ENCODE data around the gene MYO1B. TPM values are rescaled to one million over a fixed set of nuclear protein-coding genes. Genes with fewer than 3 reads are reported as not detected.

The MYO1B gene
- total and polyA plus RNA-seq, 4 donors: 46.0 to 286 (median 88.1) TPM

DNA sequence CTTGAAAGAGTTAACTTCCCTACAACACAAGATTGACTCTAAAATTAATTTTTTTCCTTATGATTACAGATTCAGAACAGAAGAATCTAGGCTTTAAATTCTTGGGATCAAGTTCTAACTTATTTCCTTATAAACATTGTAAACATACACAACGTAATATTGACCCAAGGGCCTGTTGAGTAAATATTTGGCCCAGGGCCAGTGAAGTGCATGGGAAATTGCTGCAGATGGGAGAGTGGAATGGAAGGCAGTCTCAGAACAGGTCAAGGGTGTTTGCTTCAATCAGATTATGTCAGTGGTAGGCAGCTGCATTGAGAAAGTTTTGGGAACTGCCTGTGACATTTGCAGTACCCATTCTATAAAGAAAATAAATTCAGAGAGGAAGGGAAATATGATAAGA is 137.6 kb downstream of the MYO1B start:
- H3K36me3 ChIP-seq (ENCODE audit: control insufficient read depth in 4 of 4, insufficient read depth in 4 of 4, low read length in 4 of 4): peaks cover 0 to 24% (median 13%) of the 10 kb centered on the region in 4 donors
- H3K4me3 ChIP-seq: no peak overlapping the region
- H3K27ac ChIP-seq (ENCODE audit: low read depth in 1 of 2, low read length in 1 of 2): peak overlapping the region in 1 of 2 donors; percentile 33
- ATAC-seq (ENCODE audit: insufficient read depth, low FRiP score) (peak; percentile 73), DNase-seq (peak; percentile 61 to 81 (median 77))
- H3K9me3 ChIP-seq (ENCODE audit: control insufficient read depth in 4 of 4, insufficient read depth in 3 of 4, low read length in 3 of 4): no peaks in the 10 kb centered on the region
- no peaks in the 10 kb centered on the region for H3K27me3 ChIP-seq (ENCODE audit: control insufficient read depth in 3 of 3, insufficient read depth in 3 of 3, low read length in 2 of 3)
- peaks cover 4 to 26% (median 10%) of the 10 kb centered on the region in 5 donors for H3K4me1 ChIP-seq (ENCODE audit: control insufficient read depth in 5 of 5, insufficient read depth in 5 of 5, low read length in 5 of 5)
- TF ChIP-seq, protein P1, sequence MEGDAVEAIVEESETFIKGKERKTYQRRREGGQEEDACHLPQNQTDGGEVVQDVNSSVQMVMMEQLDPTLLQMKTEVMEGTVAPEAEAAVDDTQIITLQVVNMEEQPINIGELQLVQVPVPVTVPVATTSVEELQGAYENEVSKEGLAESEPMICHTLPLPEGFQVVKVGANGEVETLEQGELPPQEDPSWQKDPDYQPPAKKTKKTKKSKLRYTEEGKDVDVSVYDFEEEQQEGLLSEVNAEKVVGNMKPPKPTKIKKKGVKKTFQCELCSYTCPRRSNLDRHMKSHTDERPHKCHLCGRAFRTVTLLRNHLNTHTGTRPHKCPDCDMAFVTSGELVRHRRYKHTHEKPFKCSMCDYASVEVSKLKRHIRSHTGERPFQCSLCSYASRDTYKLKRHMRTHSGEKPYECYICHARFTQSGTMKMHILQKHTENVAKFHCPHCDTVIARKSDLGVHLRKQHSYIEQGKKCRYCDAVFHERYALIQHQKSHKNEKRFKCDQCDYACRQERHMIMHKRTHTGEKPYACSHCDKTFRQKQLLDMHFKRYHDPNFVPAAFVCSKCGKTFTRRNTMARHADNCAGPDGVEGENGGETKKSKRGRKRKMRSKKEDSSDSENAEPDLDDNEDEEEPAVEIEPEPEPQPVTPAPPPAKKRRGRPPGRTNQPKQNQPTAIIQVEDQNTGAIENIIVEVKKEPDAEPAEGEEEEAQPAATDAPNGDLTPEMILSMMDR (IDR thresholded peaks at IDR 0.05; ENCODE audit: control extremely low read depth, extremely low read depth): no peak
- peak overlapping the region in 1 of 2 donors; percentile 49 for H3K9ac ChIP-seq (ENCODE audit: insufficient read depth in 1 of 2, low read length in 2 of 2)
- 34 to 39% methylated on average over 1 of the region's 1 CpG for WGBS, 2 donors

DNA sequence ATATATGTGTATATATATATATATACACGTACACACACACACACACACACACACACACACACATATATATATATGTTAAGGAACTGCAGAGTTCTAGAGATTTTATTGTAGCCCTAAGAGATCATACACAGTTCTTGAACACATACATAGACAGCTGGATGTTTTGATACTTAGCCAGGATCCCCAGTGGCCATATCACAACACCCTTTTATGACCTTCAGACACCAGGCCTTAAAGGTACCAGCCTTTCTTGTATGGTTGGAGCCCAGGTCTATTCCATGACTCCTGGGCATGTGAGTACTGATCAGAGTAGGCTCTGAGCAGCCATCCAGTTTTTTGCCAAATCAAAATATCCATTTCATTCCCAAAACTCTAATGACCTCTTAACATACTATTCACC is 138.3 kb downstream of the MYO1B start:
- no peak overlapping the region for H3K4me3 ChIP-seq
- TF ChIP-seq, protein P1 (IDR thresholded peaks at IDR 0.05; ENCODE audit: control extremely low read depth, extremely low read depth): no peak
- H3K4me1 ChIP-seq (ENCODE audit: control insufficient read depth in 5 of 5, insufficient read depth in 5 of 5, low read length in 5 of 5): peaks cover 4 to 26% (median 10%) of the 10 kb centered on the region in 5 donors
- H3K36me3 ChIP-seq (ENCODE audit: control insufficient read depth in 4 of 4, insufficient read depth in 4 of 4, low read length in 4 of 4): peaks cover 0 to 24% (median 13%) of the 10 kb centered on the region in 4 donors
- WGBS, 2 donors: 25 to 29% methylated on average over 1 of the region's 1 CpG
- no peak overlapping the region for H3K9ac ChIP-seq (ENCODE audit: insufficient read depth in 1 of 2, low read length in 2 of 2)
- ATAC-seq (ENCODE audit: insufficient read depth, low FRiP score) (no peak), DNase-seq (no peak)
- H3K9me3 ChIP-seq (ENCODE audit: control insufficient read depth in 4 of 4, insufficient read depth in 3 of 4, low read length in 3 of 4): no peaks in the 10 kb centered on the region
- no peaks in the 10 kb centered on the region for H3K27me3 ChIP-seq (ENCODE audit: control insufficient read depth in 3 of 3, insufficient read depth in 3 of 3, low read length in 2 of 3)
- H3K27ac ChIP-seq (ENCODE audit: low read depth in 1 of 2, low read length in 1 of 2): no peak overlapping the region

DNA sequence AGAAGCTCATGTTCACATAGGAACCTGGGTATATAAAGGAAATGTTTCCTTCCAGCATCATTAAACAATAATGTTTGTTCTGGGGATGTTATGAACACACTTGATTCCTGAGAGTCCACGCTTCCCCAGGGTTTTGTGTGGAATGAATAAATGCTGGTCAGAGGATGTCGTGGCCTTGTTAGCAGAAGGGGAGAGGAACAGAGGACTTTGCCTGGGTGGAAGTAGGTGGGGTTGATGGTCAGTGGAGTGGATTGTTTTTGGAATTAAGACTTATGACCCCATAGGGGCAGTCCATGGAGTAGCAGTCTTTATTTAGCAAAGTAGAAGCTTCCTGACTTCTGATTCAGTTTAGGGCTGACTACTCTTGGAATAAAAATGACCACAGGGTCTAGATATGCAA is 139.6 kb downstream of the MYO1B start:
- ATAC-seq (ENCODE audit: insufficient read depth, low FRiP score) (no peak), DNase-seq (no peak)
- TF ChIP-seq, protein P1 (IDR thresholded peaks at IDR 0.05; ENCODE audit: control extremely low read depth, extremely low read depth): no peak
- Histone ChIP-seq H3K27me3 (ENCODE audit: control insufficient read depth in 3 of 3, insufficient read depth in 3 of 3, low read length in 2 of 3) (no peaks in the 10 kb centered on the region), H3K9ac (ENCODE audit: insufficient read depth in 1 of 2, low read length in 2 of 2) (no peak overlapping the region), H3K4me1 (ENCODE audit: control insufficient read depth in 5 of 5, insufficient read depth in 5 of 5, low read length in 5 of 5) (peaks cover 4 to 20% (median 8%) of the 10 kb centered on the region in 5 donors), H3K9me3 (ENCODE audit: control insufficient read depth in 4 of 4, insufficient read depth in 3 of 4, low read length in 3 of 4) (no peaks in the 10 kb centered on the region), H3K27ac (ENCODE audit: low read depth in 1 of 2, low read length in 1 of 2) (no peak overlapping the region), H3K4me3 (no peak overlapping the region), H3K36me3 (ENCODE audit: control insufficient read depth in 4 of 4, insufficient read depth in 4 of 4, low read length in 4 of 4) (peaks cover 3 to 34% (median 18%) of the 10 kb centered on the region in 4 donors)
- 50 to 77% methylated on average over 2 of the region's 2 CpGs for WGBS, 2 donors
